Breast epithelium (tissue), 3 donors: ENCODE measurements around the gene C16orf78. TPM values are rescaled to one million over a fixed set of nuclear protein-coding genes. Genes with fewer than 3 reads are reported as not detected.

Experiments used
- total RNA-seq, 3 donors: library from RNA; depleted of rRNA; stranded (reverse); fragments of >200 nt; gene quantifications; one replicate each; pipeline ENCODE4 v1.1.0, GENCODE V29; 2016

Gene C16orf78
- total RNA-seq, 3 donors from 2014 or later = not detected

Other genes starting within 250 kb of the C16orf78 start
- gene CBLN1, start 92.0 kb upstream of the C16orf78 start, total RNA-seq = under 1 TPM in 2 of 3 donors, not detected in 1; 0.44 to 0.64 TPM